HEK293T (cell line): ENCODE data around the gene GABRG3.

Experiments
- BHLHE40 ChIP-seq: fragments of 450-650 bp; IDR thresholded peaks from 2 replicates; pipeline ENCODE4 v1.6.1; 2016; ENCODE audit warnings: mild to moderate bottlenecking, moderate library complexity, borderline replicate concordance
- FOXA1 ChIP-seq: fragments of 450-650 bp; IDR thresholded peaks from 2 replicates; pipeline ENCODE4 v1.6.1; 2016; ENCODE audit warnings: mild to moderate bottlenecking
- FOXM1 ChIP-seq: fragments of 450-650 bp; IDR thresholded peaks from 2 replicates; pipeline ENCODE4 v1.6.1; 2017; ENCODE audit warnings: mild to moderate bottlenecking, borderline replicate concordance
- L3MBTL2 ChIP-seq: fragments of 450-650 bp; conservative IDR thresholded peaks from 2 replicates; pipeline ENCODE4 v1.6.1; 2016; ENCODE audit warnings: mild to moderate bottlenecking
- LEF1 ChIP-seq: fragments of 450-650 bp; IDR thresholded peaks from 2 replicates; pipeline ENCODE4 v1.6.1; 2017; ENCODE audit warnings: mild to moderate bottlenecking, borderline replicate concordance
- NFRKB ChIP-seq: fragments of 450-650 bp; IDR thresholded peaks from 2 replicates; pipeline ENCODE4 v1.6.1; 2016; ENCODE audit warnings: mild to moderate bottlenecking, moderate library complexity
- SUZ12 ChIP-seq: fragments of 450-650 bp; IDR thresholded peaks from 2 replicates; pipeline ENCODE4 v1.6.1; 2016; ENCODE audit warnings: mild to moderate bottlenecking
- TARDBP ChIP-seq: fragments of 450-650 bp; IDR thresholded peaks from 2 replicates; pipeline ENCODE4 v1.6.1; 2016
- ZNF384 ChIP-seq: fragments of 450-650 bp; IDR thresholded peaks from 2 replicates; pipeline ENCODE4 v1.6.1; 2016
- TF ChIP-seq, protein P1 (sequence below): fragments of 450-650 bp; IDR thresholded peaks from 2 replicates; pipeline ENCODE4 v1.6.1; 2016

- TF ChIP-seq LEF1 (no peak), FOXA1 (no peak), BHLHE40 (no peak), FOXM1 (no peak), TARDBP (no peak), L3MBTL2 (no peak), NFRKB (no peak), ZNF384 (no peak), SUZ12 (no peak)
- TF ChIP-seq, protein P1, sequence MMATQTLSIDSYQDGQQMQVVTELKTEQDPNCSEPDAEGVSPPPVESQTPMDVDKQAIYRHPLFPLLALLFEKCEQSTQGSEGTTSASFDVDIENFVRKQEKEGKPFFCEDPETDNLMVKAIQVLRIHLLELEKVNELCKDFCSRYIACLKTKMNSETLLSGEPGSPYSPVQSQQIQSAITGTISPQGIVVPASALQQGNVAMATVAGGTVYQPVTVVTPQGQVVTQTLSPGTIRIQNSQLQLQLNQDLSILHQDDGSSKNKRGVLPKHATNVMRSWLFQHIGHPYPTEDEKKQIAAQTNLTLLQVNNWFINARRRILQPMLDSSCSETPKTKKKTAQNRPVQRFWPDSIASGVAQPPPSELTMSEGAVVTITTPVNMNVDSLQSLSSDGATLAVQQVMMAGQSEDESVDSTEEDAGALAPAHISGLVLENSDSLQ = no peak
Observed at GRCh38 chr15:27480642-27481041, 509.7 kb downstream of the GABRG3 start.
